ENCODE measurements around the gene ENTPD5. TPM values are rescaled to one million over a fixed set of nuclear protein-coding genes. Genes with fewer than 3 reads are reported as not detected.

ENTPD5 gene
- total RNA-seq (10 to 100 TPM in 4 of 5 donors, 1 to 10 TPM in 1; 9.1 to 58.3 (median 48.1) TPM), polyA plus RNA-seq (1 to 10 TPM; 4.3 to 5.5 (median 5.0) TPM)
- long read RNA-seq, donor 1 = 0 reads
- long read RNA-seq, donor 2 = 0 reads
- long read RNA-seq, donor 3 = 0 reads
- long read RNA-seq, donor 4 = 0 reads
- long read RNA-seq, donor 5 = 0 reads
- long read RNA-seq, donor 6, full-length matches to known transcripts = 1 of 65 reads
- long read RNA-seq, donor 6, partial matches to known transcripts = 49 of 65 reads
- long read RNA-seq, donor 6, other reads (novel, unspliced or antisense) = 15 of 65 reads
- long read RNA-seq, donor 7, partial matches to known transcripts = 14 of 14 reads
- long read RNA-seq, donor 7, other reads (novel, unspliced or antisense) = 0 of 14 reads
- long read RNA-seq, donor 8, partial matches to known transcripts = 20 of 20 reads
- long read RNA-seq, donor 8, other reads (novel, unspliced or antisense) = 0 of 20 reads
- long read RNA-seq, donor 9 = 0 reads
- long read RNA-seq, donor 10 = 0 reads

- peaks cover 6 to 23% (median 21%) of the 10 kb centered on the region in 4 donors for H3K4me1 ChIP-seq
- peak within 1 kb of the TSS; percentile 64 to 76 (median 72) for H3K4me3 ChIP-seq
- no peak for TF ChIP-seq POLR2A (IDR thresholded peaks at IDR 0.05)
- no peak for TF ChIP-seq CTCF (IDR thresholded peaks at IDR 0.05)
- no peak for TF ChIP-seq EP300 (IDR thresholded peaks at IDR 0.05)
- peak; percentile 53 to 90 (median 90) for TF ChIP-seq POLR2AphosphoS5 (IDR thresholded peaks at IDR 0.05)
- intact Hi-C loops (cut with DNase I; ENCODE audit: low total_unique reads) = no loop called here
- peak within 1 kb of the TSS; percentile 92 to 99 (median 97) for H3K27ac ChIP-seq
- H3K9me3 ChIP-seq = no peaks in the 10 kb centered on the region
- DNase-seq = peak; percentile 89 to 96
- H3K36me3 ChIP-seq = peaks cover 0 to 3% (median 0%) of the 10 kb centered on the region in 4 donors
- WGBS, 5 donors = 0 to 1% (median 0%) methylated on average over 57 to 93 of the region's 93 CpGs
- H3K27me3 ChIP-seq = no peaks in the 10 kb centered on the region
Measured at GRCh38 chr14:74018586-74019407, at the start of gene ENTPD5, which contains the start of gene BBOF1. ENTPD5 (minus strand) TSS chr14:74019288; CDS start chr14:73988102, 31,186 bp downstream. BBOF1 (plus strand) TSS chr14:74019349; CDS start chr14:74019479, 130 bp downstream.

- Histone ChIP-seq H3K4me3 (no peak overlapping the region), H3K36me3 (peaks cover 40 to 100% (median 97%) of the 10 kb centered on the region in 4 donors), H3K9me3 (no peaks in the 10 kb centered on the region), H3K27me3 (no peaks in the 10 kb centered on the region), H3K4me1 (peaks cover 0 to 26% (median 10%) of the 10 kb centered on the region in 4 donors), H3K27ac (no peak overlapping the region)
- no peak for DNase-seq
- 37 to 55% (median 45%) methylated on average over 3 of the region's 3 CpGs for WGBS, 5 donors
- intact Hi-C loops (cut with DNase I; ENCODE audit: low total_unique reads) = no loop called here
- TF ChIP-seq POLR2AphosphoS5 (IDR thresholded peaks at IDR 0.05) (no peak), EP300 (IDR thresholded peaks at IDR 0.05) (no peak), CTCF (IDR thresholded peaks at IDR 0.05) (no peak), POLR2A (IDR thresholded peaks at IDR 0.05) (no peak)
Measured at GRCh38 chr14:74065746-74066575, 46.9 kb upstream of the ENTPD5 start.

- H3K36me3 ChIP-seq = peaks cover 39 to 100% (median 97%) of the 10 kb centered on the region in 4 donors
Measured at GRCh38 chr14:74064883-74065282, 45.8 kb upstream of the ENTPD5 start.

More at GRCh38 chr14:74064883-74065282, 45.8 kb upstream of the ENTPD5 start:
- WGBS, 5 donors = 90 to 94% (median 93%) methylated on average over 3 of the region's 3 CpGs
- Histone ChIP-seq H3K27ac (no peak overlapping the region), H3K27me3 (no peaks in the 10 kb centered on the region), H3K9me3 (no peaks in the 10 kb centered on the region), H3K4me1 (peaks cover 0 to 26% (median 10%) of the 10 kb centered on the region in 4 donors), H3K4me3 (no peak overlapping the region)
- intact Hi-C loops (cut with DNase I; ENCODE audit: low total_unique reads) = no loop called here
- TF ChIP-seq EP300 (IDR thresholded peaks at IDR 0.05) (no peak), CTCF (IDR thresholded peaks at IDR 0.05) (no peak), POLR2AphosphoS5 (IDR thresholded peaks at IDR 0.05) (no peak), POLR2A (IDR thresholded peaks at IDR 0.05) (no peak)
- DNase-seq = no peak

All from stomach (tissue), 19 donors.